GM23248 (cell line): Measurements from ENCODE around the gene SRRM1. TPM values are rescaled to one million over a fixed set of nuclear protein-coding genes. Genes with fewer than 3 reads are reported as not detected.
A peak's percentile ranks its signal among the peaks of the same experiment; 100 is the strongest.
"Not testable (repeated sequence)": the region's sequence is repeated elsewhere in the genome, so short reads cannot be mapped to it uniquely, and the experiment has no call there.

ENCODE experiments used
- DNase-seq: peaks from one replicate; pipeline ENCODE4 v3.0.0-alpha.2; 2015
- H2AFZ ChIP-seq: fragments of 200-600 bp; sonication (generic); 2 replicates; pipeline ENCODE4 v1.6.1; 2016; ENCODE audit warnings: antibody characterized with exemption
- H3F3A ChIP-seq: fragments of 200-600 bp; sonication (generic); 2 replicates; pipeline ENCODE4 v1.6.1; 2016; ENCODE audit warnings: mild to moderate bottlenecking, antibody characterized with exemption, mixed run types; ENCODE audit not compliant: insufficient read depth
- H3K27ac ChIP-seq: fragments of 200-600 bp; sonication (generic); 2 replicates; pipeline ENCODE4 v1.5.1; 2016; ENCODE audit warnings: mild to moderate bottlenecking
- H3K27me3 ChIP-seq: fragments of 200-600 bp; sonication (generic); replicated peaks from 2 replicates; pipeline ENCODE4 v1.6.1; 2016; ENCODE audit warnings: mild to moderate bottlenecking; ENCODE audit not compliant: insufficient read depth
- H3K36me3 ChIP-seq: fragments of 200-600 bp; sonication (generic); 2 replicates; pipeline ENCODE4 v1.6.1; 2016; ENCODE audit warnings: low read depth, mild to moderate bottlenecking
- H3K4me1 ChIP-seq: fragments of 200-600 bp; sonication (generic); 2 replicates; pipeline ENCODE4 v1.6.1; 2016; ENCODE audit warnings: mild to moderate bottlenecking; ENCODE audit not compliant: insufficient read depth
- H3K4me2 ChIP-seq: fragments of 200-600 bp; sonication (generic); one replicate; pipeline ENCODE4 v1.6.1; 2016; ENCODE audit warnings: mild to moderate bottlenecking; ENCODE audit not compliant: unreplicated experiment
- H3K4me3 ChIP-seq: fragments of 200-600 bp; sonication (generic); 2 replicates; pipeline ENCODE4 v1.5.1; 2016; ENCODE audit warnings: mild to moderate bottlenecking
- H3K79me2 ChIP-seq: fragments of 200-600 bp; sonication (generic); 2 replicates; pipeline ENCODE4 v1.6.1; 2016; ENCODE audit warnings: mild to moderate bottlenecking; ENCODE audit not compliant: insufficient read depth
- H3K9ac ChIP-seq: fragments of 200-600 bp; sonication (generic); 2 replicates; pipeline ENCODE4 v1.6.1; 2016; ENCODE audit warnings: mild to moderate bottlenecking
- H3K9me2 ChIP-seq: fragments of 200-600 bp; sonication (generic); 2 replicates; pipeline ENCODE4 v1.6.1; 2016; ENCODE audit warnings: mixed run types, mild to moderate bottlenecking, moderate library complexity; ENCODE audit not compliant: insufficient read depth
- H3K9me3 ChIP-seq: fragments of 200-600 bp; sonication (generic); one replicate; pipeline ENCODE4 v1.6.1; 2017; ENCODE audit warnings: low read depth
- H4K20me1 ChIP-seq: fragments of 200-600 bp; sonication (generic); 2 replicates; pipeline ENCODE4 v1.6.0; 2016; ENCODE audit not compliant: insufficient read depth
- EZH2 ChIP-seq: fragments of 200-600 bp; sonication (generic); IDR thresholded peaks from 2 replicates; pipeline ENCODE4 v1.6.1; 2018; ENCODE audit warnings: antibody characterized with exemption, mild to moderate bottlenecking; ENCODE audit not compliant: insufficient read depth, poor library complexity, severe bottlenecking
- EZH2phosphoT487 ChIP-seq: fragments of 200-600 bp; sonication (generic); IDR thresholded peaks from 2 replicates; pipeline ENCODE4 v1.6.1; 2018; ENCODE audit warnings: antibody characterized with exemption, moderate library complexity, mild to moderate bottlenecking, low read depth; ENCODE audit not compliant: insufficient read depth
- WGBS, 2 experiments: methylation state at CpG; one replicate each; pipeline ENCODE4 v1.1.6; 2015 to 2017; ENCODE audit warnings: low lambda C conversion rate in 2 of 2, low coverage in 1 of 2; ENCODE audit errors: missing lambda C conversion rate in 2 of 2; 5-methylcytosine and 5-hydroxymethylcytosine counted together
- in situ Hi-C: fragments of 300-500 bp; cut with MboI; formaldehyde crosslinking; loops from 2 replicates; pipeline ENCODE4 v1.15.0; 2020
- polyA plus RNA-seq: library from polyadenylated mRNA; unstranded; fragments of >200 nt; fragmentation: Nextera tagmentation; extraction: Ambion mirVana; gene quantifications from 2 replicates; pipeline ENCODE4 v1.2.1, GENCODE V29; 2016
- total RNA-seq: library from RNA; depleted of rRNA; stranded (reverse); fragments of >200 nt; shearing (Covaris generic); gene quantifications from 2 replicates; pipeline ENCODE4 v1.2.3, GENCODE V29; 2014

SRRM1 gene
- total and polyA plus RNA-seq, 2 experiments from 2014 or later, result 36.1 to 143 TPM

DNA sequence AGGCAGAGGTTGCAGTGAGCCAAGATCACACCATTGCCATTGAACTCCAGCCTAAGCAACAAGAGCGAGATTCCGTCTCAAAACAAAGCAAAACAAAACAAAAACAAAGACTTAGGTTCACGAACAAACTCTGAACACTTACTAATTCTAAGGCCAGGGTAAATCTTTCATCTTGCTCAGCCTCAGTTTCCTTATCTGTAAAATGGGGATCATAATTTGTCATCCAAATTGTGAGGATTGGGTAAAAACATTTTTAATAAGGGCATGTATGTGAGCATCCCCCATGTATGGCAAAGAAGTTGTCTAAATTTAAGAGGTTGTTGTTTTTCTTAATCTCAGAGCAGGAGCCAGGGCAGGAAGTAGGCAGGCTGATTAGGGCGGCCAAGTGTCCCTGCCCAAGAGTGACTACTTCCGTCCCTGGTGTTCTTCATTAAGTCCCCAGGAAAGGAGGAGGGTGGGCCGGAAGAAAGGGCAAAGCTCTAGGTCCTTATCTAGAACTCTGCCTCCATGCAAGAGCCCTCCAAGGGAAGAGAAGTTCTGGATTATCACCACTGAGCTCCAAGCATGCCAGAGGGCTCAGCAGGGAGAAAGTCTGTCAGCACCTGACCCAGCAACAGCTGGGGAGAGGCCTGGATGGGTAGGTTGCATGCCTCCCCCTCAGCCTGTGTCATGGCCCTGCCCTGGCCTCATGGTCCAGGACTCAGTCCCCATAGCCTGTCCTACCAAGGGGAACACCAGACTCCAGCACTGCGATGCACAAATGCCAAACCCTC is 52.3 kb downstream of the SRRM1 start:
- peak overlapping the region; percentile 72 for H2AFZ ChIP-seq
- no peak overlapping the region for H3K4me3 ChIP-seq
- WGBS, 2 experiments, result 52 to 55% methylated on average over 7 of the region's 7 CpGs
- DNase-seq, result peak; percentile 42
- in situ Hi-C loops, result no loop called here
- peak overlapping the region; percentile 67 for H3K27ac ChIP-seq
- no peaks in the 10 kb centered on the region for H4K20me1 ChIP-seq
- TF ChIP-seq EZH2 (no peak), EZH2phosphoT487 (no peak)
- no peaks in the 10 kb centered on the region for H3K9me3 ChIP-seq
- no peaks in the 10 kb centered on the region for H3K36me3 ChIP-seq
- H3F3A ChIP-seq, result peaks cover 20% of the 10 kb centered on the region; the same call in 1 of the 2 replicates
- no peak overlapping the region for H3K9ac ChIP-seq
- no peaks in the 10 kb centered on the region for H3K27me3 ChIP-seq
- peaks cover 8% of the 10 kb centered on the region for H3K79me2 ChIP-seq
- no peaks in the 10 kb centered on the region for H3K9me2 ChIP-seq
- H3K4me1 ChIP-seq, result peaks cover 28% of the 10 kb centered on the region
- peak overlapping the region; percentile 72 for H3K4me2 ChIP-seq

DNA sequence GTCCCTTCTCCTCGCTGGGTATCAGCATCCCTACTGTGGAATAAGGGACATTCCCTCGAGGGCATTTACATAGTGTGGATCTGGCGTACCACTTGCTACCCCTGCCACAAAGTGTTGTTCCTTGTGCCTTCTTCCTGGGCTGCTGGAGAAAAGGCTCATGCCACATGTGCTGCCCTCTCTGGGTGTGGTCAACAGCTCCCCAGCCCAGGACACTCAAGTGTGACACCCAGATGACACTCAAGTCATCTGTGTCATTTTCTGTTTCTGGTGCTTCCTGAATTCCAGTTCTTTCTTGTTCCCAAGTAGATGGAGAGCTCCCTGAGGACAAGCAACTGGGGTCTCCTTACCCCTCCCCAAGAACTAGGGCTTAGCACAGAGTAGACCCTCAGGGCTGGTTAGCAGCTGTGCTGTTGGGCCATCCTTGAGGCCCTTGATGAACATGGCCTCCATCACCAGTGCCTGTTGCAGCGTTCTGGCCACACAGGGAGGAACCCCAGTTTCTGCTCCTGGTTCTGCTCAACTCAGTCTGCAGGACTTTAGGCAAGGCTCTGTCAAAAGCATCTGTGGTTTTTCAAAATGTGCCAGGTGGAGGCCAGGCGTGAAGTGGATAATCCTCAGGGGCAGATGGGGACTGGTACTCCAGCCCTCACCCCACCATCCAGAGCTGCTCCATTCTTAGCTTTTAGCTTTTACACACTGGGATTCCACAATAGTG is 53.1 kb downstream of the SRRM1 start:
- peak overlapping the region; percentile 72 for H3K4me2 ChIP-seq
- no peaks in the 10 kb centered on the region for H4K20me1 ChIP-seq
- in situ Hi-C loops, result no loop called here
- no peaks in the 10 kb centered on the region for H3K36me3 ChIP-seq
- DNase-seq, result no peak
- H3F3A ChIP-seq, result peaks cover 20% of the 10 kb centered on the region; the same call in 1 of the 2 replicates
- no peak overlapping the region for H3K9ac ChIP-seq
- H2AFZ ChIP-seq, result peak overlapping the region; percentile 72; the same call in 1 of the 2 replicates
- H3K79me2 ChIP-seq, result peaks cover 8% of the 10 kb centered on the region; the same call in 1 of the 2 replicates
- no peak overlapping the region for H3K4me3 ChIP-seq
- no peaks in the 10 kb centered on the region for H3K9me2 ChIP-seq
- H3K9me3 ChIP-seq, result no peaks in the 10 kb centered on the region
- WGBS, 2 experiments, result 86 to 90% methylated on average over 5 of the region's 5 CpGs
- H3K4me1 ChIP-seq, result peaks cover 28% of the 10 kb centered on the region
- H3K27me3 ChIP-seq, result no peaks in the 10 kb centered on the region
- H3K27ac ChIP-seq, result peak overlapping the region; percentile 67; the same call in 1 of the 2 replicates
- TF ChIP-seq EZH2phosphoT487 (no peak), EZH2 (no peak)

DNA sequence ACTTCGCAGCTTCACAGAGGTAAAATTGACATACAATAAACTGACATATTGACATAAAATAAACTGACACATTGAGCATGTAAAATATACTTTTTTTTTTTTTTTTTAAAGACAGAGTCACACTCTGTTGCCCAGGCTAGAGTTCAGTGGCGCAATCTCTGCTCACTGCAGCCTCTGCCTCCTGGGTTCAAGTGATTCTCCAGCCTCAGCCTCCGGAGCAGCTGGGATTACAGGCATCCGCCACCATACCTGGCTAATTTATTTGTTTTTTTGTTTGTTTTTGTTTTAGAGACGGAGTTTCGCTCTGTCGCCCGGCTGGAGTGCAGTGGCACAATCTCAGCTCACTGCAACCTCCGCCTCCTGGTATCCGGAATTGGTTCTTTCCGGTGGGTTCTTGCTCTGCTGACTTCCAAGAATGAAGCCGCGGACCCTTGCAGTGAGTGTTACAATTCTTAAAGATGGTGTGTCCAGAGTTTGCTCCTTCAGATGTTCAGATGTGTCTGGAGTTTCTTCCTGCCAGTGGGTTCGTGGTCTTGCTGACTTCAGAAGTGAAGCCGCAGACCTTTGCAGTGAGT is 53.7 kb downstream of the SRRM1 start:
- peaks cover 28% of the 10 kb centered on the region for H3K4me1 ChIP-seq
- H3K9me2 ChIP-seq, result no peaks in the 10 kb centered on the region
- H4K20me1 ChIP-seq, result no peaks in the 10 kb centered on the region
- peaks cover 8% of the 10 kb centered on the region; the same call in 1 of the 2 replicates for H3K79me2 ChIP-seq
- no peak overlapping the region for H3K4me2 ChIP-seq
- H3K4me3 ChIP-seq, result no peak overlapping the region
- no peaks in the 10 kb centered on the region for H3K27me3 ChIP-seq
- H3K9me3 ChIP-seq, result no peaks in the 10 kb centered on the region
- H3F3A ChIP-seq, result peaks cover 20% of the 10 kb centered on the region; the same call in 1 of the 2 replicates
- no peak for TF ChIP-seq EZH2phosphoT487
- TF ChIP-seq EZH2, result no peak
- in situ Hi-C loops, result no loop called here
- no peaks in the 10 kb centered on the region for H3K36me3 ChIP-seq
- no peak overlapping the region for H2AFZ ChIP-seq
- 93 to 95% methylated on average over 15 of the region's 15 CpGs for WGBS, 2 experiments
- no peak overlapping the region for H3K27ac ChIP-seq
- no peak overlapping the region for H3K9ac ChIP-seq
- DNase-seq, result no peak

DNA sequence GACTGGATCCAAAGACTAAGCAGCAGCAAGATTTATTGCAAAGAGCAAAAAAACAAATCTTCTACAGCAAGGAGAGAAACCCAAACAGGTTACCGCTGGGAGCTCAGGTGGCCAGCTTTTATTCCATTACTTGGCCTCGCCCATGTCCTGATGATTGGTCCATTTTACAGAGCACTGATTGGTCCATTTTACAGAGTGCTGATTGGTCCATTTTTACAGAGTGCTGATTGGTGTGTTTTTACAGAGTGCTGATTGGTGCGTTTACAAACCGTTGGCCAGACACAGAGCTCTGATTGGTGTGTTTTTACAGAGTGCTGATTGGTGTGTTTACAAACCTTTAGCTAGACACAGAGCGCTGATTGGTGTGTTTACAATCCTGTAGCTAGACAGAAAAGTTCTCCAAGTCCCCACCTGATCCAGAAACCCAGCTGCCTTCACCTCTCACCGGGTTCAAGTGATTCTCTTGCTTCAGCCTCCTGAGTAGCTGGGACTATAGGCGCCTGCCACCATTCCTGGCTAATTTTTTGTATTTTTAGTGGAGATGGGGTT is 54.4 kb downstream of the SRRM1 start:
- in situ Hi-C loops, H4K20me1 ChIP-seq, H3K9me3 ChIP-seq, H3K4me2 ChIP-seq, H3K79me2 ChIP-seq, DNase-seq, H3K27ac ChIP-seq, H3K36me3 ChIP-seq, H3K9me2 ChIP-seq, H2AFZ ChIP-seq, H3K9ac ChIP-seq, H3K4me3 ChIP-seq, H3K27me3 ChIP-seq: not testable (repeated sequence)
- Histone ChIP-seq H3K4me1 (peaks cover 27% of the 10 kb centered on the region), H3F3A (peaks cover 23% of the 10 kb centered on the region; the same call in 1 of the 2 replicates)
- 92 to 93% methylated on average over 7 of the region's 7 CpGs for WGBS, 2 experiments

DNA sequence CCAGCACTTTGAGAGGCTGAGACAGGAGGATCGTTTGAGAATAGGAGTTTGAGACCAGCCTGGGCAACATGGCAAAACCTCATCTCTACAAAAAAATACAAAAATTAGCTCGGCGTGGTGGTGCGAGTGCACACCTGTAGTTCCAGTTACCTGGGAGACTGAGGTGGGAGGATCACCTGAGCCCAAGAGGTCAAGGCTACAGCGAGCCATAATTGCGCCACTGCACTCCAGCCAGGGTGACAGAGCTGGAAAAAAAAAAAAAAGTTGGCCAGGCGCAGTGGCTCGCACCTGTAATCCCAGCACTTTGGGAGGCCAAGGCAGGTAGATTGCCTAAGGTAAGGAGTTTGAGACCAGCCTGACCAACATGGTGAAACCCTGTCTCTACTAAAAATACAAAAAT is 55.2 kb downstream of the SRRM1 start:
- WGBS, 2 experiments, result 88 to 90% methylated on average over 8 of the region's 8 CpGs
- H3K4me1 ChIP-seq, result peaks cover 22% of the 10 kb centered on the region
- H3K4me3 ChIP-seq, H3K27me3 ChIP-seq, H3K4me2 ChIP-seq, in situ Hi-C loops, H3K79me2 ChIP-seq, H3K36me3 ChIP-seq, H3K9ac ChIP-seq, H2AFZ ChIP-seq, DNase-seq, H3K27ac ChIP-seq, H3K9me2 ChIP-seq, H4K20me1 ChIP-seq, H3K9me3 ChIP-seq: not testable (repeated sequence)
- H3F3A ChIP-seq, result peaks cover 27% of the 10 kb centered on the region
